Trophoblast cell (in vitro differentiated cells and primary cell): ENCODE results near the gene TMPRSS11A.

Experiments
- DNase-seq, 2 donors: peaks; one replicate each; pipeline ENCODE4 v3.0.0-alpha.2; 2016
- H2AFZ ChIP-seq: 2 replicates; pipeline ENCODE4 v1.6.1; 2013; ENCODE audit warnings: low read length, moderate library complexity, mild to moderate bottlenecking; ENCODE audit not compliant: insufficient read depth, poor library complexity
- H2AK5ac ChIP-seq: 2 replicates; pipeline ENCODE4 v1.6.1; 2013; ENCODE audit warnings: mild to moderate bottlenecking, low read length
- H2BK120ac ChIP-seq: 2 replicates; pipeline ENCODE4 v1.6.1; 2013; ENCODE audit warnings: low read length, mild to moderate bottlenecking, moderate library complexity; ENCODE audit not compliant: insufficient read depth, poor library complexity
- H2BK12ac ChIP-seq: 2 replicates; pipeline ENCODE4 v1.6.1; 2013; ENCODE audit warnings: mild to moderate bottlenecking, low read length, moderate library complexity
- H2BK5ac ChIP-seq: 2 replicates; pipeline ENCODE4 v1.6.1; 2013; ENCODE audit warnings: low read length, low read depth, moderate library complexity, mild to moderate bottlenecking; ENCODE audit not compliant: poor library complexity
- H3K14ac ChIP-seq: 2 replicates; pipeline ENCODE4 v1.6.1; 2013; ENCODE audit warnings: mild to moderate bottlenecking, low read length
- H3K18ac ChIP-seq: 2 replicates; pipeline ENCODE4 v1.6.1; 2013; ENCODE audit warnings: mild to moderate bottlenecking, low read length
- H3K23ac ChIP-seq: 2 replicates; pipeline ENCODE4 v1.6.1; 2013; ENCODE audit warnings: low read length
- H3K27ac ChIP-seq: 2 replicates; pipeline ENCODE4 v1.5.1; 2013; ENCODE audit warnings: low read depth, mild to moderate bottlenecking, inconsistent platforms, low read length, moderate library complexity
- H3K27me3 ChIP-seq: 2 replicates; pipeline ENCODE4 v1.6.1; 2013; ENCODE audit warnings: inconsistent platforms, mild to moderate bottlenecking, low read length, moderate library complexity; ENCODE audit not compliant: insufficient read depth
- H3K36me3 ChIP-seq, 2 experiments: 1 replicate in 1 of 2; 2 replicates in 1 of 2; pipeline ENCODE4 v1.6.1; 2013; ENCODE audit warnings: low read length in 2 of 2, mild to moderate bottlenecking in 2 of 2, moderate library complexity in 1 of 2; ENCODE audit not compliant: insufficient read depth in 2 of 2, control insufficient read depth in 1 of 2
- H3K4ac ChIP-seq: 2 replicates; pipeline ENCODE4 v1.6.1; 2013; ENCODE audit warnings: low read depth, mild to moderate bottlenecking, low read length, moderate library complexity
- H3K4me1 ChIP-seq, 2 experiments: 1 replicate in 1 of 2; 2 replicates in 1 of 2; pipeline ENCODE4 v1.6.1; 2013; ENCODE audit warnings: low read length in 2 of 2, mild to moderate bottlenecking in 2 of 2, moderate library complexity in 1 of 2; ENCODE audit not compliant: insufficient read depth in 2 of 2, control insufficient read depth in 1 of 2
- H3K4me2 ChIP-seq: 2 replicates; pipeline ENCODE4 v1.6.1; 2013; ENCODE audit warnings: inconsistent platforms, mild to moderate bottlenecking, low read length, moderate library complexity
- H3K4me3 ChIP-seq: 2 replicates; pipeline ENCODE4 v1.5.1; 2013; ENCODE audit warnings: mild to moderate bottlenecking, low read depth, low read length, inconsistent platforms
- H3K79me1 ChIP-seq: one replicate; pipeline ENCODE4 v1.6.1; 2013; ENCODE audit warnings: low read length
- H3K79me2 ChIP-seq: 2 replicates; pipeline ENCODE4 v1.6.1; 2013; ENCODE audit warnings: low read length, mild to moderate bottlenecking; ENCODE audit not compliant: control insufficient read depth, insufficient read depth, poor library complexity
- H3K9ac ChIP-seq: 2 replicates; pipeline ENCODE4 v1.6.1; 2013; ENCODE audit warnings: mild to moderate bottlenecking, low read length
- H3K9me3 ChIP-seq: 2 replicates; pipeline ENCODE4 v1.6.1; 2013; ENCODE audit warnings: low read depth, mild to moderate bottlenecking, control low read depth, inconsistent platforms, low read length; ENCODE audit not compliant: insufficient read depth
- H4K12ac ChIP-seq: 2 replicates; pipeline ENCODE4 v1.6.1; 2013; ENCODE audit warnings: low read depth, mild to moderate bottlenecking, low read length, moderate library complexity
- H4K8ac ChIP-seq: 2 replicates; pipeline ENCODE4 v1.6.1; 2013; ENCODE audit warnings: low read depth, mild to moderate bottlenecking, low read length, moderate library complexity
- H4K91ac ChIP-seq: one replicate; pipeline ENCODE4 v1.6.1; 2013; ENCODE audit warnings: low read depth, mild to moderate bottlenecking, low read length, moderate library complexity
- WGBS: extraction: QIAGEN DNeasy Blood & Tissue Kit; methylation state at CpG from one replicate; pipeline ENCODE4 v1.1.7; 2013; ENCODE audit warnings: missing lambda C conversion rate; ENCODE audit not compliant: insufficient read length, insufficient coverage; ENCODE audit errors: extremely low coverage; 5-methylcytosine and 5-hydroxymethylcytosine counted together

The TMPRSS11A gene

GRCh38 chr4:67934628-67935027, 28.7 kb downstream of the TMPRSS11A start:
- Histone ChIP-seq H3K27ac (no peak overlapping the region), H4K91ac (no peak overlapping the region), H2AK5ac (no peak overlapping the region), H4K8ac (no peak overlapping the region), H3K18ac (no peak overlapping the region), H3K4me2 (no peak overlapping the region), H3K79me2 (no peaks in the 10 kb centered on the region), H3K9me3 (no peaks in the 10 kb centered on the region), H4K12ac (no peak overlapping the region), H3K14ac (no peak overlapping the region), H2BK5ac (no peak overlapping the region), H3K4me3 (no peak overlapping the region), H3K4ac (no peak overlapping the region), H3K27me3 (no peaks in the 10 kb centered on the region), H3K9ac (no peak overlapping the region), H2BK12ac (no peak overlapping the region), H2AFZ (no peak overlapping the region), H3K79me1 (no peaks in the 10 kb centered on the region), H3K36me3 (no peaks in the 10 kb centered on the region), H3K23ac (no peak overlapping the region), H3K4me1 (no peaks in the 10 kb centered on the region), H2BK120ac (no peak overlapping the region)
- no CpG with 5 or more reads among the region's 2 CpGs for WGBS
- no peak for DNase-seq

GRCh38 chr4:67933755-67934154, 29.5 kb downstream of the TMPRSS11A start:
- H3K4me2 ChIP-seq: no peak overlapping the region
- no peak overlapping the region for H3K9ac ChIP-seq
- H2BK5ac ChIP-seq: no peak overlapping the region
- H3K27ac ChIP-seq: no peak overlapping the region
- H3K14ac ChIP-seq: no peak overlapping the region
- no peaks in the 10 kb centered on the region for H3K79me1 ChIP-seq
- no peak overlapping the region for H3K4ac ChIP-seq
- no peak overlapping the region for H2AK5ac ChIP-seq
- WGBS: no CpG with 5 or more reads among the region's 1 CpG
- H3K9me3 ChIP-seq: no peaks in the 10 kb centered on the region
- no peak overlapping the region for H3K23ac ChIP-seq
- no peak overlapping the region for H3K18ac ChIP-seq
- no peak overlapping the region for H4K12ac ChIP-seq
- H2BK120ac ChIP-seq: no peak overlapping the region
- H3K36me3 ChIP-seq: no peaks in the 10 kb centered on the region
- no peak overlapping the region for H3K4me3 ChIP-seq
- no peak overlapping the region for H4K8ac ChIP-seq
- H3K27me3 ChIP-seq: no peaks in the 10 kb centered on the region
- no peak overlapping the region for H4K91ac ChIP-seq
- DNase-seq: no peak
- no peaks in the 10 kb centered on the region for H3K4me1 ChIP-seq
- no peak overlapping the region for H2AFZ ChIP-seq
- H2BK12ac ChIP-seq: no peak overlapping the region
- H3K79me2 ChIP-seq: no peaks in the 10 kb centered on the region

- Histone ChIP-seq H3K79me2 (no peaks in the 10 kb centered on the region), H3K23ac (no peak overlapping the region), H4K91ac (no peak overlapping the region), H2BK5ac (no peak overlapping the region), H3K4ac (no peak overlapping the region), H3K4me3 (no peak overlapping the region), H3K9ac (no peak overlapping the region), H3K36me3 (no peaks in the 10 kb centered on the region), H2BK120ac (no peak overlapping the region), H3K79me1 (no peaks in the 10 kb centered on the region), H4K12ac (no peak overlapping the region), H3K27me3 (no peaks in the 10 kb centered on the region), H2AK5ac (no peak overlapping the region), H3K14ac (no peak overlapping the region), H2AFZ (no peak overlapping the region), H2BK12ac (no peak overlapping the region), H3K18ac (no peak overlapping the region), H3K4me1 (no peaks in the 10 kb centered on the region), H4K8ac (no peak overlapping the region), H3K4me2 (no peak overlapping the region), H3K27ac (no peak overlapping the region), H3K9me3 (no peaks in the 10 kb centered on the region)
- DNase-seq: no peak
- no CpG with 5 or more reads among the region's 5 CpGs for WGBS
Measured at GRCh38 chr4:67933038-67933437, 30.3 kb downstream of the TMPRSS11A start.

GRCh38 chr4:67931256-67931655, 32.0 kb downstream of the TMPRSS11A start:
- no peak overlapping the region for H3K14ac ChIP-seq
- no peak overlapping the region for H3K9ac ChIP-seq
- no peaks in the 10 kb centered on the region for H3K4me1 ChIP-seq
- H2AK5ac ChIP-seq: no peak overlapping the region
- H3K27ac ChIP-seq: no peak overlapping the region
- no peak overlapping the region for H3K4ac ChIP-seq
- DNase-seq: no peak
- no peak overlapping the region for H4K91ac ChIP-seq
- no peak overlapping the region for H3K4me2 ChIP-seq
- H2BK12ac ChIP-seq: no peak overlapping the region
- H2BK5ac ChIP-seq: no peak overlapping the region
- no peak overlapping the region for H3K18ac ChIP-seq
- H3K4me3 ChIP-seq: no peak overlapping the region
- H3K27me3 ChIP-seq: no peaks in the 10 kb centered on the region
- H4K12ac ChIP-seq: no peak overlapping the region
- H2BK120ac ChIP-seq: no peak overlapping the region
- H2AFZ ChIP-seq: no peak overlapping the region
- H3K9me3 ChIP-seq: peaks cover 6% of the 10 kb centered on the region
- no peak overlapping the region for H3K23ac ChIP-seq
- no peaks in the 10 kb centered on the region for H3K79me2 ChIP-seq
- H4K8ac ChIP-seq: no peak overlapping the region
- H3K36me3 ChIP-seq: no peaks in the 10 kb centered on the region
- WGBS: no CpG with 5 or more reads among the region's 3 CpGs
- H3K79me1 ChIP-seq: no peaks in the 10 kb centered on the region
